HG03558 (cell line): ENCODE results near the gene HNRNPCL2.
"Not testable (repeated sequence)": the region's sequence is repeated elsewhere in the genome, so short reads cannot be mapped to it uniquely, and the experiment has no call there.

Experiments
- ATAC-seq: cut with Tn5 transposase; IDR thresholded peaks from one replicate; pipeline ENCODE4 v1.9.1; 2021; ENCODE audit warnings: moderate number of reproducible peaks; ENCODE audit not compliant: unreplicated experiment; ENCODE audit errors: extremely low read depth

Gene HNRNPCL2

DNA sequence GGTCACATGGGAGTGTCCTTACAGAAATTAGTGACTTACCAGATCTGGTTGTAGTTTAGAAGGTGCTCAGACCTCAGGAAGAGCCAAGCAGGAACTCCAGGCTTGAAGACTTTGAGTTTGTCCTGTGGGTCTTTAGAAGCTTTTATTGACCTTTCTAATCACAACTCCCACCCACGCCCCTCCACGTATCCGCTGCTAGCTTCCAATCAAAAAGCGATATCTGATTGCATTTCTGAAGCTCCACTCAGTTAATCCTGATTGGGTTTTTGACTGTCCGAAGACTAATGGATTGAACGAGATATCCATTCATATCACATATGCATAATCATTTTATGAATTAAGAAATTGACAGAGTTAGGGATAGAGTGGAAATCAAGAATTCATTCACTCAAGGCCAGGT, at the start of gene HNRNPCL2:
Gene HNRNPCL2 (minus strand): TSS at position 101 of the 400 bp plus-strand sequence. CDS start 454 bp downstream, outside the sequence.
- not testable (repeated sequence) for ATAC-seq

DNA sequence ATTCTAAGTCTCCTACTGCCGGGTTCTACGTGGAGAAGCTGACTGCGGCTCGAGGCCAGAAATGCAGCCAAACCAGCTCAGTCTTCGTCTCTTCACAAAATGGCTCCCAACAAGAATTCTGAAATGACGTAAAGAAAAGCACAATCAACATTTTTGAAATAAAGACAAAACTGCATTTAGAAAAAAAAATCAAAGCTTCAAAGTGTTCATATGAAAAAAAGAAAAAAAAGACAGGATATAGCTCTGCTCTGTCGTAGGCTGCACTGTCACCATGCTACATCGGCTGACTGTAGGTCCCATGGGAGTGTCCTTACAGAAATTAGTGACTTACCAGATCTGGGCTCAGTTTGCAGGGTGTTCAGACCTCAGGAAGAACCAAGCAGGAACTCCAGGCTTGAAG, 48.9 kb upstream of the HNRNPCL2 start, which contains the start of gene HNRNPCL4:
Gene HNRNPCL4 (minus strand): TSS at position 101 of the 400 bp plus-strand sequence. CDS start 164 bp downstream, outside the sequence.
- not testable (repeated sequence) for ATAC-seq

DNA sequence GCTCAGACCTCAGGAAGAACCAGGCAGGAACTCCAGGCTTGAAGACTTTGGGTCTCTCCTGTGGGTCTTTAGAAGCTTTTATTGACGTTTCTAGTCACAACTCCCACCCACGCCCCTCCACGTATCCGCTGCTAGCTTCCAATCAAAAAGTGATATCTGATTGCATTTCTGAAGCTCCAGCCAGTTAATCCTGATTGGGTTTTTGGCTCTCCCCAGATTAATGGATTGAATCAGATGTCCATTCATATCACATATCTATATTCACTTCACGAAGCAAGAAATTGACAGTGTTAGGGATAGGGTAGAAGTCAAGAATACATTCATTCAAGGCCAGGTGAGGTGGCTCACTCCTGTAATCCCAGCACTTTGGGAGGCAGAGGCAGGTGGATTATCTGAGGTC, 39.3 kb upstream of the HNRNPCL2 start, which contains the start of gene PRAMEF26:
Gene PRAMEF26 (minus strand): TSS at position 101 of the 400 bp plus-strand sequence. CDS start 2,914 bp downstream, outside the sequence.
- ATAC-seq = not testable (repeated sequence)

DNA sequence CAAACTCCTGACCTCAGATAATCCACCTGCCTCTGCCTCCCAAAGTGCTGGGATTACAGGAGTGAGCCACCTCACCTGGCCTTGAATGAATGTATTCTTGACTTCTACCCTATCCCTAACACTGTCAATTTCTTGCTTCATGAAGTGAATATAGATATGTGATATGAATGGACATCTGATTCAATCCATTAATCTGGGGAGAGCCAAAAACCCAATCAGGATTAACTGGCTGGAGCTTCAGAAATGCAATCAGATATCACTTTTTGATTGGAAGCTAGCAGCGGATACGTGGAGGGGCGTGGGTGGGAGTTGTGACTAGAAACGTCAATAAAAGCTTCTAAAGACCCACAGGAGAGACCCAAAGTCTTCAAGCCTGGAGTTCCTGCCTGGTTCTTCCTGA, 46.2 kb downstream of the HNRNPCL2 start, which contains the start of gene PRAMEF25:
Gene PRAMEF25 (plus strand): TSS at position 301 of the 400 bp plus-strand sequence. CDS start 2,920 bp downstream, outside the sequence.
- not testable (repeated sequence) for ATAC-seq
